HG03159 (cell line): ENCODE results near the gene M1AP.

ENCODE experiments used
- ATAC-seq: cut with Tn5 transposase; IDR thresholded peaks from one replicate; pipeline ENCODE4 v1.9.1; 2021; ENCODE audit warnings: mild to moderate bottlenecking, moderate library complexity; ENCODE audit not compliant: unreplicated experiment

Gene M1AP

DNA sequence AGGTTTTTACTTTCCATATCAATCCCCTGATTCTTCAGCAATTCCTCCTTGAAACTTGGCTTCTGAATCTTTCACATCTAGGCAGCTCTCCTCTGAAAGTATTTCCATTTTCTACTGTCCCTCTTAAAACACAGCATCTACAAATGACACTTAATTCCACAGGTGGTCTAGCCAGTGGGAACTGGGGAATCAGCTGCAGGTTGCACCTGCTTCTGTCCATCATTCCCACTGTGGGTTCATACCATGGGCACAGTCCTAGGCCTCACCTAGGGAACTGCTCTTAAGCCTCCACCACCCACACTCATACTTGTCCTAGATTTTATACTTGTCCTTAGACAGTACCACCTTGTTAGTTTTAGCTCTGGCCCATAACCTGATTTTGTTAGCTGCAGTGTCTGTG, 96.6 kb downstream of the M1AP start:
- ATAC-seq, result no peak

- no peak for ATAC-seq
These were observed 97.9 kb downstream of the M1AP start for GRCh38 chr2:74550231-74550630.

GRCh38 chr2:74548900-74549826, 99.0 kb downstream of the M1AP start:
- ATAC-seq, result no peak

DNA sequence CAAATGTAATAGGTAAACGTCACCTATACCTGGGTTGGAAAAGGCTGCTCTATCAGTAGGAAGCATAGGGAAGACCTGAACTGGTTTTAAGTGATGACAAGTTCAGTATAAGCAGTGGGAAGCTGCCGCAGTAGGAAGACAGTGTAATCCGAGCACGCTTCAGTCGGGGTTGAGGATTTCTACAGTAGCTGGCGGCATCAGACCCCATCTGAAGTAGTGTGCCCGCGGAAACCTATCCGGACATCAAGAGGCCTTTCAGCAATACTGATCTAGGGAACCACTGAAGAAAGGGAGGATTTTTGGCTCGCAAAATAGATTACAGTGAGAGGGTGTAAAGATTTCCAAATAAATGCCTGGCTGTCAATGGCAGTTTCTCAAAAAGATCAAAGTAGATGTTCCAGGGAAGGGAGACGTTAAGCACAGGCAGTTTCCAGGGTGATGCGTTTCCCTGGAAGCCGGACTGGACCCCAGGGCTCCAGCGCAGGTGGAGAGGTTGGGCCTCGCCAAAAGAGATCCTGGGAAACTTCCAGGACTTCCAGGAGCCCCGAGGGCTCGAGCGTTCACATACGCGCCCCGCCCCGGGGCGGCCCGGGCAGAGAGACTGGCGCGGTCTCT, 99.7 kb downstream of the M1AP start:
- no peak for ATAC-seq

- ATAC-seq, result no peak
These were observed 102.1 kb downstream of the M1AP start for GRCh38 chr2:74546004-74546403.

DNA sequence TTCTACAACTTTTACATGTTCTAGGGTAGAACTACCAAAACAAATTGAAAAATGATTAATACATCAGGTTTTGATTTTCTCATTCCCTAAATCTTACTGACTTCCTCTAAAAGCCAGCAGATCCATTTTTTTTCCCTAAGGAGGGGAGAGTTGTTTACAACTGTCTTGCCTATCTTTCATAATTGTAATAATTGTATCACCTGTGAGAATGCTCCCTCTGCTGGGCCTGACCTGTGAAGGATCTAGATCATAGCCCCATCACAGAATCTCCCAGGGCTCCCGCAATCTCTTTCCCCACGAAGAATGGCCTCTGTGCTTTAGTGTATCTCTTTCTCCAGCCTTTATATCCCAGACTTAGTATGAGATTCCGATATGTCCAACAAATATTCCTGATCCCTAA, 103.5 kb downstream of the M1AP start:
- ATAC-seq, result no peak

DNA sequence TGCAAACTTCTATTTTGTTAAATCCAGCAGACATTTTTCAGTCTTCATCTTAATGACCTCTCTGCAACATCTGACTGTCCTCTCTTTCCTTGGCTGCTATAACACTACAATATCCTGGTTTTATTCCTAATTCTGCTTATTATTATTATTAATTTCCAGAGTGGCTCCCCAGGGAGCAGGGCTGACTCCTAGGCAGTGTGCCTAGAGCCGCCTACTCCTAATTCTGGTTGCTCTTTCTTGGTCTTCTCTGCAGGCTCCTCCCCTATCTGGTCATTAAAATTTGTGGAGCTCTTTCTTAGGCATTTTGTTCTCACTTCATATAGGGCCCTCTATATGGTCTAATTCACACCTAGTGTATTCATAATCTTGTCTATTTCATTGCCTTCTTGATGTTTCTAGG, 105.2 kb downstream of the M1AP start:
- no peak for ATAC-seq

- no peak for ATAC-seq
These were observed 107.8 kb downstream of the M1AP start for GRCh38 chr2:74540291-74540690.

- ATAC-seq, result no peak
These were observed 109.2 kb downstream of the M1AP start for GRCh38 chr2:74538881-74539339.

DNA sequence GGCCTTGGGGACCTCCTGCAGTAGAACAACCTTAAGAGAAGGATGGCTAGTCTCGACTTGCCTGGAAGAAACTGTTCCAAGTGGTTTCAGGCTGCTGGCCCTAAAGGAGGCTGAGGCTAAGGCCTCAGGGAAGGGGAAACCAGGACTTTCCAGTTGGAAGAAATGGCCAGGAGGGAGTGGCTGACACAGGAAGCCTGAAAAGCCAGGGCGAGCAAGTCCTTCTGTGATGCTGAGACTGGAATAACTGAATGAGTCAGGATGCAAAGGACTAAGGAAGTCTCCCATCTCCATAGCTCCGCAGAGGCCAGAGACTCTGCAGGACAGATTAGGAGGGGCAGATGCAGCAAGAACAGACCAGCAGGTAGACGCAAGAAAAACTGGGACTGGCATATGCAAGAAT, 111.0 kb downstream of the M1AP start:
- no peak for ATAC-seq

DNA sequence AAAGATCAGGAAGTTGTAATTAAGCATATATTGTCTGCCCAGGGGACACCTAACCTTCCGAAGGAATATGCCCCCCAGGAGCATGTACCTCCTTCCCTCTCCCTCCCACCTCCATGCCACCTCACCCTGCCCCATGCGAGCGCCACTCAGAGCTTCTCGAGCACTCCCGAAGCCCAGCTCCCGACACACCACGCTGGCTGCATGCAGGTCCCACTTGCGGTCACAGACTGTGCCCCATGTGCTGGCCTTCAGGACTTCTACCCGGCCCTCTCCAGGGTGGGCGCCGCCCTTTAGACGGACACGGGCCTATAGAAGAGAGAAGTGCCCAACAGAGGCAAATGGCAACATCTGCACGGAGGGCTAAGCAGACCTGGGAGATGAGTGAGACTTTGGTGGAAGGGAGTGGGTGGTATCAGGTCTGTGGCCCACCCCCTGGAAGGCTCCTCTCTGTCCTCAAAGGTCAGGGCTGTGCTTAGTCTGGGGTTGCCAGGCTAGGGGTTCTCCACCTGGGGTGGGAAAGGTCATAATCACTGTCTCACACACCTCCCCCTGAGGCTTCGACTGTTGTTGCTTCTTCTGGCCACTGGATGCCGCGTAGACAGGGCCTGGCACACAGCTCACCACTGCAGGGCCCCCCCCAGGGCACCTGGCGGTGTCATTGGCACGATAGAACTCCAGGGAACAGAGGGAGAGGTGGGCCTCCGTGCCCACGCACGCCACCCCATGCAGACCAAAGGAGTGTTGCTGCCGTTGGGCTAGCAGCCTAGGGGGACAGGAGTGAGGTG, 111.8 kb downstream of the M1AP start:
- no peak for ATAC-seq

DNA sequence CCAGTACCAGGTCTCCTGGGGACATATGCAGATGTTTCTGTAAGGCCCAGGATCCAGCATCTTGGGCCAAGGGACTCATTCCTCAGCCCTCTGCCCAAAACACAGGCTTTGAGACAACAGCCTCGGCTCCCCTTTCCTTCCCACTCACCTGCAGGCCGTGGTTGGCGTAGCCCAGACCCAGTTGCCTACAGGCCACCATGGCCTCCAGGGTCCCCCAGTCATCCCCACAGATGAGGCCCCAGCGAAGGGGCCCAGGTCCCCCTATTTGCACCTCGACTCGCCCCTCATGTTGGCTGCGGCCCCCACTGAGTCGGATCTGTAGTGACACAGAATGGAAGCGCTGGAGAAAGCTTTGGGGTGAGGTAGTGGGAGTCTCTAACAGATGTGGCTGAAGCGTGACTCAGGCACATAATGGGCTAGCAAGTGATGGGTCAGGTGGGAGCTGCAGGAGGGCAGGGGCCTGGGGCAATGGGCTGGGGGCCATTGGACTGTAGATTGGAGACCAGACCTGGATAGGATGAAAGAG, 112.6 kb downstream of the M1AP start:
- ATAC-seq, result no peak

GRCh38 chr2:74534411-74534810, 113.7 kb downstream of the M1AP start:
- no peak for ATAC-seq

GRCh38 chr2:74533464-74533863, 114.7 kb downstream of the M1AP start:
- no peak for ATAC-seq

DNA sequence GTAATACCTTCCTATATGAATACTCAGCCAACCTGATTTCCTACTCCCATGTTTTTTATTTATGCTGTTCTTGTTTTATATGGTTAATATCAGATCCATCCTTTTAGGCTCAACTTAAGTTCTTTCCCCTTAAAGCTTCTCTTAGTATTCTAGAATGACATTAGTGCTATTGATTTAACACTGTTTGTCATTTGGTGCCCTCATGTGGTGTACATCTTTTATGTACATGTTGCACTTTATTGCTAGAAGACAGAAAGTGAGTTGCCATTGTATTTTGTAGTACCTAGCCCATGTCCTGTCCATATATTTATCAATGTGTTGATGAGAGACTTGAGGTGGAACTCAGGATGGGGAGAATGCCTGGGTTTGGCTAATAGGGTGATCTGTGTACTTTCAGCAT, 115.9 kb downstream of the M1AP start:
- ATAC-seq, result no peak

DNA sequence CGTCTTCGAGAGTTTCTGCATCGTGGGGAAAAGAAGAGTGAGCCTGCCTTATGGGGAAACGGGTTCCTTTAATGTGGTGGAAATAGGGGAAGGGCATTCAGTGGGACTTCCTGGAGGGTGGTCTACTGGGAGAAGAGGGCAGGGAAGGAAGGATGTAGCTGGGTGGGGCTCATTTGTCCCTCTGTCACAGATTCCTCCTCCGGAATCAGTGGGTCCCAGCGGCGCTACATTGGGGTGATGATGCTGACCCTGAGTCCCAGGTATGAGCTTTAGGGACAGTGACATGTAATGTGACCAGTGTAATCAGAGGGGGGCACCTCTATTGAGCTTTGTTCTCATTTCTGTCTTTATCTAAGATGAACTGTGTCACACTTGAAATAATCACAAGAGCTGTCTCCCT, 116.5 kb downstream of the M1AP start:
- ATAC-seq, result no peak

DNA sequence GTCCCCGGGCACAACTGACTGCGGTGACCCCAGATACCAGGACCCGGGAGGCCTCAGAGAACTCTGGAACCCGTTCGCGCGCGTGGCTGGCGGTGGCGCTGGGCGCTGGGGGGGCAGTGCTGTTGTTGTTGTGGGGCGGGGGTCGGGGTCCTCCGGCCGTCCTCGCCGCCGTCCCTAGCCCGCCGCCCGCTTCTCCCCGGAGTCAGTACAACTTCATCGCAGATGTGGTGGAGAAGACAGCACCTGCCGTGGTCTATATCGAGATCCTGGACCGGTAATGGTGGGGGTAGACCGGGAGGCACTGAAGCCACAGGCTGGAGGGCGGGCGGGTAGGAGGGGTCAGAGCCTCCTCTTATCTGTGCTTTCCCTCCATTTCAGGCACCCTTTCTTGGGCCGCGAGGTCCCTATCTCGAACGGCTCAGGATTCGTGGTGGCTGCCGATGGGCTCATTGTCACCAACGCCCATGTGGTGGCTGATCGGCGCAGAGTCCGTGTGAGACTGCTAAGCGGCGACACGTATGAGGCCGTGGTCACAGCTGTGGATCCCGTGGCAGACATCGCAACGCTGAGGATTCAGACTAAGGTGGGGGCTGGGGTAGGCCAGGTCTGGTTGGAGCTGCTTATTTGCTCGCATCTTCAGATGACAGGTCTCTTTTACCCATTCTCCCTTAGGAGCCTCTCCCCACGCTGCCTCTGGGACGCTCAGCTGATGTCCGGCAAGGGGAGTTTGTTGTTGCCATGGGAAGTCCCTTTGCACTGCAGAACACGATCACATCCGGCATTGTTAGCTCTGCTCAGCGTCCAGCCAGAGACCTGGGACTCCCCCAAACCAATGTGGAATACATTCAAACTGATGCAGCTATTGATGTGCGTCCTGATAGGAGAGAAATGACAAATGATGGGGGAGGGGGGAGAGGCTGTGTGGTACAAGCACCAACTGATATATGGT, 117.6 kb downstream of the M1AP start:
- peak; percentile 21 for ATAC-seq

DNA sequence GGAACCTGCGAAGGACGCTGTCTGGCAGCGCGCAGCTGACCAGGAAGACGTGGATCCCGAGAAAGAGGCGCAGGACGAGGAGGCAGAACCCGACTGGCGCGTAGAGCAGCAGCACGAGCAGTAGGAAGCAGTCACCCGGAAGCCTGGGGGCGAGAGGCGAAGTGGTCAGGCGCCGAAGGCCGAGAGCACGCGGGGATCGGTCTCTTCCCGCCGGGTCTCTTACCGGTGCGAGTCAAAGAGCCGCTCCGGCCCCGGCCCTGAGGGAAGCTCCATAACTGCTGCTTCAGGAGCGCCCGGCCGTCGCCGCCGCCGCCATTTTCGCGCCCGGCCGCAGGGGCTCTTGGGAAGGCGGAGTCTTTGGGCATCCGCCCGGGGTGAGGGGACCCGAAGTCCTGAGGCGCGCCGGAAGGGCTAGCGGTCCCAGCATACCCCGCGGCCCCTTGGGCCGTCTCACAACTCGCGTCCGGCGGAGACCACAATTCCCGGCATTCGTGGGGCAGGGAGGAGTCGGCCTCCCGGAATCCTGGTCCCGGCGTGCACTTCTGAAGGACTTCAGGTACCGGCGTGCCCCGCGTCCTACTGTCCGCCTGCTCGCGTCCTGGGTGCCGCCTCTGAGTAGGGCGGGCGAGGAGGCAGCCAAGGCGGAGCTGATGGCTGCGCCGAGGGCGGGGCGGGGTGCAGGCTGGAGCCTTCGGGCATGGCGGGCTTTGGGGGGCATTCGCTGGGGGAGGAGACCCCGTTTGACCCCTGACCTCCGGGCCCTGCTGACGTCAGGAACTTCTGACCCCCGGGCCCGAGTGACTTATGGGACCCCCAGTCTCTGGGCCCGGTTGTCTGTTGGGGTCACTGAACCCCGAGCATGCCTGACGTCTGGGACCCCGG, 118.5 kb downstream of the M1AP start, which contains the start of the genes AUP1 and HTRA2:
Gene AUP1, minus strand, starts transcription at position 350 of the 882 bp plus-strand sequence. Its CDS starts 77 bp downstream, at position 273.
Gene HTRA2, plus strand, starts transcription at position 577 of the 882 bp plus-strand sequence. Its CDS starts 74 bp downstream, at position 651.
- peak; percentile 80 for ATAC-seq
